Endometrial microvascular endothelial cells (primary cell): Measurements from ENCODE around the gene AKIRIN2. TPM values are rescaled to one million over a fixed set of nuclear protein-coding genes. Genes with fewer than 3 reads are reported as not detected.
"Not testable (repeated sequence)": the region's sequence is repeated elsewhere in the genome, so short reads cannot be mapped to it uniquely, and the experiment has no call there.

Source experiments
- in situ Hi-C: cut with HindIII; loops from 2 replicates; pipeline ENCODE4 v1.10.0; 2017; ENCODE audit warnings: low sequenced_read_pairs, low pct_unique_long_range_greater_than_20kb; ENCODE audit errors: inconsistent ontology term
- total RNA-seq: library from RNA; depleted of rRNA; stranded (reverse); fragments of >200 nt; gene quantifications from one replicate; pipeline ENCODE4 v1.2.3, GENCODE V29; 2015; ENCODE audit errors: inconsistent ontology term

AKIRIN2 gene
- total RNA-seq, 1 donor from 2014 or later: 23.5 TPM

- in situ Hi-C loops: no loop called here
These were observed 20.6 kb upstream of the AKIRIN2 start for GRCh38 chr6:87722540-87723169.

GRCh38 chr6:87721311-87721710, 19.3 kb upstream of the AKIRIN2 start:
- in situ Hi-C loops: no loop called here

- in situ Hi-C loops: no loop called here
These were observed 16.8 kb upstream of the AKIRIN2 start for GRCh38 chr6:87718662-87719433.

- in situ Hi-C loops: no loop called here
These were observed 15.0 kb upstream of the AKIRIN2 start for GRCh38 chr6:87716928-87717614.

GRCh38 chr6:87714093-87714842, 12.2 kb upstream of the AKIRIN2 start:
- in situ Hi-C loops: no loop called here

- in situ Hi-C loops: not testable (repeated sequence)
These were observed 10.7 kb upstream of the AKIRIN2 start for GRCh38 chr6:87712713-87713112.

- in situ Hi-C loops: no loop called here
These were observed 8.1 kb upstream of the AKIRIN2 start for GRCh38 chr6:87710090-87710489.

- in situ Hi-C loops: not testable (repeated sequence)
These were observed 6.8 kb upstream of the AKIRIN2 start for GRCh38 chr6:87708581-87709427.

GRCh38 chr6:87706187-87706966, 4.3 kb upstream of the AKIRIN2 start:
- in situ Hi-C loops: no loop called here

- in situ Hi-C loops: no loop called here
These were observed 3.1 kb upstream of the AKIRIN2 start for GRCh38 chr6:87705070-87705691.

- in situ Hi-C loops: not testable (repeated sequence)
These were observed 1.0 kb upstream of the AKIRIN2 start for GRCh38 chr6:87703039-87703438.

GRCh38 chr6:87702589-87702945, 534 bp upstream of the AKIRIN2 start:
- in situ Hi-C loops: no loop called here

GRCh38 chr6:87701344-87701675, 723 bp downstream of the AKIRIN2 start:
- in situ Hi-C loops: no loop called here

GRCh38 chr6:87700397-87701343, 1.4 kb downstream of the AKIRIN2 start:
- in situ Hi-C loops: no loop called here

- in situ Hi-C loops: no loop called here
These were observed 2.5 kb downstream of the AKIRIN2 start for GRCh38 chr6:87699576-87699975.

- in situ Hi-C loops: no loop called here
These were observed 3.5 kb downstream of the AKIRIN2 start for GRCh38 chr6:87698547-87699006.
